GM12891 (cell line): ENCODE measurements around the gene GAL3ST1.

Experiments used
- POLR2A ChIP-seq: IDR thresholded peaks from 2 replicates; pipeline ENCODE4 v1.6.1; 2011; ENCODE audit warnings: low read depth, low read length, control low read depth
- TAF1 ChIP-seq: IDR thresholded peaks from 2 replicates; pipeline ENCODE4 v1.6.1; 2011; ENCODE audit warnings: low read depth, low read length, control low read depth

GRCh38 chr22:30523646-30524489, 50.6 kb downstream of the GAL3ST1 start:
- TF ChIP-seq TAF1 (no peak), POLR2A (no peak)
